Measurements from ENCODE around the gene TBC1D7. TPM values are rescaled to one million over a fixed set of nuclear protein-coding genes. Genes with fewer than 3 reads are reported as not detected.

The TBC1D7 gene
- total and polyA plus RNA-seq, 12 donors = 17.3 to 42.6 (median 28.1) TPM

- Histone ChIP-seq H3K4me1 (peaks cover 0 to 30% (median 0%) of the 10 kb centered on the region in 9 donors), H3K36me3 (peaks cover 0 to 44% (median 10%) of the 10 kb centered on the region in 9 donors), H3K27ac (peak overlapping the region in 1 of 10 donors; percentile 62), H3K9me3 (no peaks in the 10 kb centered on the region), H3K27me3 (no peaks in the 10 kb centered on the region), H3K4me3 (peak overlapping the region in 1 of 10 donors; percentile 37)
- intact Hi-C loops (cut with DNase I) = no loop called here
- WGBS, 2 donors = 74 to 79% methylated on average over 6 of the region's 6 CpGs
- DNase-seq (no peak), ATAC-seq (no peak)
- no peak for TF ChIP-seq CTCF (IDR thresholded peaks at IDR 0.05)
Observed at GRCh38 chr6:13274707-13275434, 53.5 kb downstream of the TBC1D7 start.

GRCh38 chr6:13273931-13274706, 54.2 kb downstream of the TBC1D7 start:
- Histone ChIP-seq H3K27ac (peak overlapping the region in 1 of 10 donors; percentile 62), H3K4me3 (peak overlapping the region in 1 of 10 donors; percentile 37), H3K9me3 (no peaks in the 10 kb centered on the region), H3K27me3 (no peaks in the 10 kb centered on the region), H3K36me3 (peaks cover 0 to 38% (median 10%) of the 10 kb centered on the region in 9 donors), H3K4me1 (peaks cover 0 to 37% (median 6%) of the 10 kb centered on the region in 9 donors)
- DNase-seq (no peak), ATAC-seq (peak in 2 of 8 donors; percentile 43 to 50)
- intact Hi-C loops (cut with DNase I) = no loop called here
- WGBS, 2 donors = 59 to 68% methylated on average over 21 of the region's 21 CpGs
- no peak for TF ChIP-seq CTCF (IDR thresholded peaks at IDR 0.05)

GRCh38 chr6:13273202-13273930, 55.0 kb downstream of the TBC1D7 start:
- 71 to 73% methylated on average over 10 of the region's 10 CpGs for WGBS, 2 donors
- Histone ChIP-seq H3K4me3 (peak overlapping the region in 4 of 10 donors; percentile 1 to 37 (median 10)), H3K9me3 (no peaks in the 10 kb centered on the region), H3K27me3 (no peaks in the 10 kb centered on the region), H3K27ac (peak overlapping the region in 1 of 10 donors; percentile 62), H3K4me1 (peaks cover 0 to 41% (median 11%) of the 10 kb centered on the region in 9 donors), H3K36me3 (peaks cover 0 to 30% (median 10%) of the 10 kb centered on the region in 9 donors)
- intact Hi-C loops (cut with DNase I) = no loop called here
- TF ChIP-seq CTCF (IDR thresholded peaks at IDR 0.05) = no peak
- DNase-seq (no peak), ATAC-seq (no peak)
